CD4-positive, CD25-positive, alpha-beta regulatory T cell (primary cell): ENCODE results near the gene DIP2B. TPM values are rescaled to one million over a fixed set of nuclear protein-coding genes. Genes with fewer than 3 reads are reported as not detected.
"Not testable (repeated sequence)": the region's sequence is repeated elsewhere in the genome, so short reads cannot be mapped to it uniquely, and the experiment has no call there.

ENCODE experiments used
- ATAC-seq, 2 donors: fragments of 150-1000 bp; cut with Tn5 transposase; one replicate each; pipeline ENCODE4 v1.10.0; 2021; ENCODE audit warnings: low read depth in 2 of 2, moderate number of reproducible peaks in 2 of 2, moderate library complexity in 1 of 2
- DNase-seq, 3 donors: peaks; one replicate each; pipeline versions ENCODE4 v3.0.0 to v3.0.0-alpha.2; 2012 to 2022; ENCODE audit warnings: mixed read lengths in 1 of 3
- H3K27ac ChIP-seq: one replicate; pipeline ENCODE4 v1.7.0; 2013; ENCODE audit warnings: mild to moderate bottlenecking, low read length; ENCODE audit not compliant: insufficient read depth, poor library complexity, severe bottlenecking
- H3K27me3 ChIP-seq: one replicate; pipeline ENCODE4 v1.7.0; 2013; ENCODE audit warnings: low read length; ENCODE audit not compliant: control insufficient read depth, insufficient read depth
- H3K36me3 ChIP-seq: one replicate; pipeline ENCODE4 v1.7.0; 2013; ENCODE audit warnings: mild to moderate bottlenecking, low read length, moderate library complexity; ENCODE audit not compliant: control insufficient read depth, insufficient read depth
- H3K4me1 ChIP-seq: 2 replicates; pipeline ENCODE4 v1.7.0; 2013; ENCODE audit warnings: mild to moderate bottlenecking, low read length; ENCODE audit not compliant: insufficient read depth, control insufficient read depth, poor library complexity, severe bottlenecking
- H3K4me3 ChIP-seq: one replicate; pipeline ENCODE4 v1.7.0; 2013; ENCODE audit warnings: low read depth, mild to moderate bottlenecking, low read length, moderate library complexity
- H3K9me3 ChIP-seq, 2 experiments: 1 replicate in 1 of 2; 2 replicates in 1 of 2; pipeline ENCODE4 v1.7.0; 2013; ENCODE audit warnings: low read length in 2 of 2, mild to moderate bottlenecking in 1 of 2, moderate library complexity in 1 of 2; ENCODE audit not compliant: control insufficient read depth in 2 of 2
- H3K27ac Mint-ChIP-seq, 3 donors: one replicate each; pipeline ENCODE4 v1.8.0; 2020 to 2022; ENCODE audit warnings: mild to moderate bottlenecking in 3 of 3, mixed read lengths in 3 of 3, moderate library complexity in 2 of 3
- H3K27me3 Mint-ChIP-seq: one replicate; pipeline ENCODE4 v1.8.0; 2022; ENCODE audit warnings: mild to moderate bottlenecking, mixed read lengths
- H3K36me3 Mint-ChIP-seq: one replicate; pipeline ENCODE4 v1.8.0; 2020; ENCODE audit warnings: mixed read lengths
- H3K4me1 Mint-ChIP-seq, 4 donors: one replicate each; pipeline ENCODE4 v1.8.0; 2020 to 2022; ENCODE audit warnings: mixed read lengths in 4 of 4, mild to moderate bottlenecking in 1 of 4
- H3K4me3 Mint-ChIP-seq, 4 donors: one replicate each; pipeline ENCODE4 v1.8.0; 2020 to 2022; ENCODE audit warnings: mild to moderate bottlenecking in 4 of 4, mixed read lengths in 4 of 4, moderate library complexity in 3 of 4
- H3K9me3 Mint-ChIP-seq, 7 donors: one replicate each; pipeline ENCODE4 v1.8.0; 2020 to 2022; ENCODE audit warnings: mixed read lengths in 7 of 7, mild to moderate bottlenecking in 3 of 7, moderate library complexity in 2 of 7
- polyA plus RNA-seq, 4 donors: library from polyadenylated mRNA; unstranded; fragments of 300-500 nt; fragmentation: Illumina TruSeq; gene quantifications; one replicate each; pipeline ENCODE4 v1.2.3, GENCODE V29; 2021
- total RNA-seq: library from RNA; stranded (reverse); gene quantifications from one replicate; pipeline ENCODE4 v1.2.3, GENCODE V29; 2022

Gene DIP2B
- total and polyA plus RNA-seq, 5 donors from 2014 or later = 12.2 to 47.5 (median 15.2) TPM

- Histone ChIP-seq H3K4me3 (no peak overlapping the region), H3K9me3 (no peaks in the 10 kb centered on the region), H3K27ac (peak overlapping the region; percentile 83), H3K4me1 (peaks cover 26% of the 10 kb centered on the region), H3K27me3 (no peaks in the 10 kb centered on the region), H3K36me3 (peaks cover 3% of the 10 kb centered on the region)
- no peaks in the 10 kb centered on the region for H3K9me3 Mint-ChIP-seq
- H3K4me1 Mint-ChIP-seq = peaks cover 16 to 34% (median 21%) of the 10 kb centered on the region in 4 donors
- peak overlapping the region in 2 of 3 donors; percentile 44 to 69 for H3K27ac Mint-ChIP-seq
- ATAC-seq (no peak), DNase-seq (no peak)
- peaks cover 13% of the 10 kb centered on the region for H3K36me3 Mint-ChIP-seq
- no peaks in the 10 kb centered on the region for H3K27me3 Mint-ChIP-seq
- H3K4me3 Mint-ChIP-seq = no peak overlapping the region
Observed at GRCh38 chr12:50533971-50534370, 29.2 kb downstream of the DIP2B start.

DNA sequence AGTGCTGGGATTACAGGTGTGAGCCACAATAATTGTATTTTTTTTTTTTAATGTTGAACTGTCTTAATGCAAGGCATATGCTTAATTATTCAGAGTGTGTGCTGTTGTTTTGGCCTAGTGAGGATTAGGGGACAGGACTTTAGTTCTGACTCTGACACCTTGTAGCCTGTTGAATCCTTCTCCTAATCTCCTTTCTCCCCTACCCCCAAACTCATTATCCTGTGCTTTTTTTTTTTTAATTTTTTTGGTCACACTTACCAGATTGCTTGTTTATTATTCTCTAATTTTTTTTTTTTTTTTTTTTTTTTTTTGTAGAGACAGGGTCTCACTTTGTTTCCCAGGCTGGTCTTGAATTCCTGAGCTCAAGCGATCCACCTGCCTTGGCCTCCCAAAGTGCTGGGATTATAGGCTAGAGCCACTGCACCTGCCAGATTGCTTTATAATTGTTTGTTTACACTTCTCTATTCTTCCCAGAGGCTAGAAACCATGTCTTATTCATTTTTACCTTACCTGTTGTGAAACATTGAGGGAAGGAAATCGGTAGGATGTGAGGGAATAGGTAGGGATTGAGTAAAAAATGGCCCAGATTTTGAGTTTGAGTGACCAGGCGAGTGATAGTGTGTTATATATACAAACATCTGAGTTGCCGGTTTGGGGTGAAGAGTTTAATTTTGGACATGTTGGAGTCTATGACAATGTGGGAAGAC is 32.2 kb downstream of the DIP2B start:
- H3K4me3 ChIP-seq = no peak overlapping the region
- peaks cover 15 to 36% (median 20%) of the 10 kb centered on the region in 4 donors for H3K4me1 Mint-ChIP-seq
- H3K27ac Mint-ChIP-seq = peak overlapping the region; percentile 17 to 70 (median 64)
- peaks cover 23% of the 10 kb centered on the region for H3K4me1 ChIP-seq
- H3K27ac ChIP-seq = no peak overlapping the region
- H3K36me3 ChIP-seq = peaks cover 3% of the 10 kb centered on the region
- no peaks in the 10 kb centered on the region for H3K9me3 Mint-ChIP-seq
- ATAC-seq (no peak), DNase-seq (no peak)
- H3K27me3 Mint-ChIP-seq = no peaks in the 10 kb centered on the region
- H3K9me3 ChIP-seq = no peaks in the 10 kb centered on the region
- H3K36me3 Mint-ChIP-seq = peaks cover 17% of the 10 kb centered on the region
- no peaks in the 10 kb centered on the region for H3K27me3 ChIP-seq
- peak overlapping the region in 2 of 4 donors; percentile 22 to 32 for H3K4me3 Mint-ChIP-seq

DNA sequence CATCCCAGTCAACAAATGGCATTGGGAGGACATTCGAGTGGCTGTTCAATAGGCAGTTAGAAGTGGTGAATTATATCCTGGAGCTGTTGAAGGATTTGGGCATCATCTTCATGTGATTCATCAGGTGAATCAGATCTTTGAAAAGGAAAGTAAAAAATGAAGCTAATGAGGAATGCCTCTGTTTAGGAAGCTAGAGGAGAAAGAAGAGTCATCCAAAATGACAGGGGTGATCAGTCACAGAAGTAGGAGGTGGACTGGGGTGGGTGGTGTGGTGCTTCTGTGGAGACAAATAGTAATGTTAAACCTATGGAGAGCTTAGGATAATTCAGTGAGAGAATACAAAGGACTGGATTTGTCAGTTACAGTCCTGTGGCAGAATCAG is 32.7 kb downstream of the DIP2B start:
- H3K9me3 Mint-ChIP-seq = no peaks in the 10 kb centered on the region

DNA sequence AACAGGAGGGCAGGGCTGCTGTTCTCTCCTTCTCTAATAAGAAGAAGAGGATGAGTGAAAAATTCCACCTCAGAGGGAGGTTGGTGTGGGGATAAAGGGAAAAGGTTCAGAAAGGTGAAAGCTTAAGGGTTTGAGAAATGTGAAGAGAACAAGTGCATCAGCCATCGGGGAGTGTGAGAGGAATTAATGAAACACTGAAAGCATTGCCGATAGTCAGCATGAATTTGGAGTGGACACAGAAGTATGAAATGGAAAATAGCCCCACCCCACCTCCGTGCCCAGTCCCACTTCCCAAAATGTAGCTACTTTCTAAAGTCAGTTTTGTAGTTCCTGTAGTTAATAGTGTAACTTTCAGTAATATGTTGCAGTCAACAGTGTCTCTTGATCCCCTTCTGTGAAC is 33.4 kb downstream of the DIP2B start:
- Histone ChIP-seq H3K36me3 (peaks cover 3% of the 10 kb centered on the region), H3K4me1 (peaks cover 11% of the 10 kb centered on the region), H3K27me3 (no peaks in the 10 kb centered on the region), H3K27ac (no peak overlapping the region), H3K9me3 (no peaks in the 10 kb centered on the region), H3K4me3 (no peak overlapping the region)
- DNase-seq (no peak), ATAC-seq (no peak)
- H3K27me3 Mint-ChIP-seq = no peaks in the 10 kb centered on the region
- peaks cover 17% of the 10 kb centered on the region for H3K36me3 Mint-ChIP-seq
- H3K4me3 Mint-ChIP-seq = peak overlapping the region in 1 of 4 donors; percentile 22
- H3K4me1 Mint-ChIP-seq = peaks cover 15 to 45% (median 29%) of the 10 kb centered on the region in 4 donors
- H3K9me3 Mint-ChIP-seq = no peaks in the 10 kb centered on the region
- peak overlapping the region; percentile 51 to 64 (median 54) for H3K27ac Mint-ChIP-seq

More for the DNA sequence above, 32.7 kb downstream of the DIP2B start:
- Mint-ChIP-seq H3K4me1 (peaks cover 15 to 40% (median 25%) of the 10 kb centered on the region in 4 donors), H3K27me3 (no peaks in the 10 kb centered on the region), H3K4me3 (peak overlapping the region in 1 of 4 donors; percentile 22), H3K27ac (peak overlapping the region; percentile 17 to 70 (median 64)), H3K36me3 (peaks cover 17% of the 10 kb centered on the region)
- no peak overlapping the region for H3K27ac ChIP-seq
- peaks cover 17% of the 10 kb centered on the region for H3K4me1 ChIP-seq
- DNase-seq (no peak), ATAC-seq (no peak)
- no peaks in the 10 kb centered on the region for H3K9me3 ChIP-seq
- H3K27me3 ChIP-seq = no peaks in the 10 kb centered on the region
- no peak overlapping the region for H3K4me3 ChIP-seq
- H3K36me3 ChIP-seq = peaks cover 3% of the 10 kb centered on the region

- DNase-seq (no peak), ATAC-seq (no peak)
- Mint-ChIP-seq H3K36me3 (peaks cover 17% of the 10 kb centered on the region), H3K9me3 (no peaks in the 10 kb centered on the region), H3K27me3 (no peaks in the 10 kb centered on the region), H3K4me1 (peaks cover 20 to 48% (median 33%) of the 10 kb centered on the region in 4 donors), H3K27ac (no peak overlapping the region), H3K4me3 (no peak overlapping the region)
- Histone ChIP-seq H3K4me3 (no peak overlapping the region), H3K27me3 (no peaks in the 10 kb centered on the region), H3K27ac (no peak overlapping the region), H3K36me3 (peaks cover 1% of the 10 kb centered on the region), H3K4me1 (peaks cover 5% of the 10 kb centered on the region), H3K9me3 (no peaks in the 10 kb centered on the region)
Observed at GRCh38 chr12:50541139-50541538, 36.4 kb downstream of the DIP2B start.

DNA sequence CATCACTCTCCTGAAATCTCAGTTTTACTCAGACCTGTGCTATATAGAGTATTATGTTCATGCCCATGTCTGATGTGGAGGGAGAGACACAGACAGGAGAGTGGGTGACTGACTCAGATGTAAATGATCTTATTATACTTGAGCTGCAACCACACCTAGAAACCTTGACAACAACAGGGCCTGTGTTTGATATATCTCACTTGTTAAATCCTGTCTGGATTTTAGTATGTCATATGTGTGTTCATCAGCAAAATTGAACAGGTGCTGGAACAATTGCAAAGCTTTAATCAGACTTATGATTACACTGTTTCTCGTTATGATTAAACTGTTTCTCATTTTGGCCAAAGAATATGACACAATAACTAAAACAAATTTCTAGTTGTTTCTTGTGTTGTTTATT is 37.7 kb downstream of the DIP2B start:
- H3K27me3 ChIP-seq = no peaks in the 10 kb centered on the region
- peaks cover 5% of the 10 kb centered on the region for H3K4me1 ChIP-seq
- peaks cover 12% of the 10 kb centered on the region for H3K36me3 Mint-ChIP-seq
- H3K36me3 ChIP-seq = peaks cover 2% of the 10 kb centered on the region
- no peaks in the 10 kb centered on the region for H3K27me3 Mint-ChIP-seq
- no peak overlapping the region for H3K4me3 ChIP-seq
- DNase-seq (peak in 2 of 3 donors; percentile 20 to 77), ATAC-seq (peak; percentile 88 to 92)
- H3K9me3 Mint-ChIP-seq = no peaks in the 10 kb centered on the region
- no peaks in the 10 kb centered on the region for H3K9me3 ChIP-seq
- H3K4me1 Mint-ChIP-seq = peaks cover 29 to 51% (median 37%) of the 10 kb centered on the region in 4 donors
- peak overlapping the region; percentile 10 for H3K27ac ChIP-seq
- H3K4me3 Mint-ChIP-seq = peak overlapping the region in 1 of 4 donors; percentile 51
- peak overlapping the region in 2 of 3 donors; percentile 67 to 88 for H3K27ac Mint-ChIP-seq

DNA sequence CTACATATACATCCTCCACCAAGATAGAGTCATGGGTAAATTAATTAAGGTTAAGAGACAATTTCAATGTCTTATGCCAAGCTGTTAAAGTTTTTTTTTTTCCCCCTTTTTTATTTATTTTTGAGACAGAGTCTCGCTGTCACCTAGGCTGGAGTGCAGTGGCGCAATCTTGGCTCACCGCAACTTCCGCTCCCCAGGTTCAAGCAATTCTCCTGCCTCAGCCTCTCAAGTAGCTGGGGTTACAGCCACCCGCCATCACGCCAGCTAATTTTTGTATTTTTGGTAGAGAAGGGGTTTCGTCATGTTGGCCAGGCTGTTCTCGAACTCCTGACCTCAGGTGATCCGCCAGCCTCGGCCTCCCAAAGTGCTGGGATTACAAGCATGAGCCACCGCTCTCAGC is 38.4 kb downstream of the DIP2B start:
- Mint-ChIP-seq H3K4me1 (peaks cover 24 to 47% (median 32%) of the 10 kb centered on the region in 4 donors), H3K27ac (peak overlapping the region in 1 of 3 donors; percentile 67)
- not testable (repeated sequence) for DNase-seq, H3K27me3 Mint-ChIP-seq, H3K9me3 Mint-ChIP-seq, H3K9me3 ChIP-seq, H3K4me3 ChIP-seq, H3K4me1 ChIP-seq, H3K36me3 Mint-ChIP-seq, ATAC-seq, H3K36me3 ChIP-seq, H3K27me3 ChIP-seq, H3K4me3 Mint-ChIP-seq
- peak overlapping the region; percentile 10 for H3K27ac ChIP-seq

DNA sequence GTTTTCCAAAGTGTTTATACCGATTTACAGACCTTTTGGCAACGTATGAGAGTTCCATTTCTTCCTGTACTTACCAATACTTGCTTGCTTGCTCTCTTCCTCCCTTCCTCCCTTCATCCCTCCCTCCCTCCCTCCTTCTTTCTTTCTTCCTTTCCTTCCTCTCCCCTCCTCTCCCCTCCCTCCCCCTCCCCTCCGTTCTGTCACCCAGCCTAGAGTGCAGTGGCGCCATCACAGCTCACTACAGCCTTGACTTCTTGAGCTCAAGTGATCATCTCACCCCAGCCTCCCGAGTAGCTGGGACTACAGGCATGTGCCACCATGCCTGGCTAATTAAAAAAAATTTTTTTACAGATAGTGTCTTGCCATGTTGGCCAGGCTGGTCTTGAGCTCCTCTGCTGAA is 40.4 kb downstream of the DIP2B start:
- Mint-ChIP-seq H3K4me3 (no peak overlapping the region), H3K36me3 (no peaks in the 10 kb centered on the region), H3K27me3 (no peaks in the 10 kb centered on the region), H3K4me1 (peaks cover 24 to 49% (median 33%) of the 10 kb centered on the region in 4 donors), H3K9me3 (no peaks in the 10 kb centered on the region), H3K27ac (no peak overlapping the region)
- no peak overlapping the region for H3K4me3 ChIP-seq
- no peaks in the 10 kb centered on the region for H3K9me3 ChIP-seq
- H3K27ac ChIP-seq = no peak overlapping the region
- DNase-seq (no peak), ATAC-seq (no peak)
- peaks cover 5% of the 10 kb centered on the region for H3K4me1 ChIP-seq
- peaks cover 2% of the 10 kb centered on the region for H3K36me3 ChIP-seq
- no peaks in the 10 kb centered on the region for H3K27me3 ChIP-seq
